Right lobe of liver (tissue), 4 donors: ENCODE data around the gene SGSH.

Source experiments
- POLR2A ChIP-seq: fragments of 450-650 bp; IDR thresholded peaks from one replicate; pipeline ENCODE4 v1.6.1; 2017; ENCODE audit warnings: antibody characterized with exemption, mild to moderate bottlenecking
- TF ChIP-seq, protein P1 (sequence below), 4 donors: fragments of 200-600 bp in 3 of 4; fragments of 450-650 bp in 1 of 4; IDR thresholded peaks; one replicate each; pipeline versions ENCODE4 v1.5.1 to v1.8.0; 2016 to 2022; ENCODE audit warnings: antibody characterized with exemption in 4 of 4, mild to moderate bottlenecking in 2 of 4
- donor health status: DM: no; HTN: no; CAD: no.
- donor health status: DM: no; HTN: no; CAD: no.
- donor health status: DM: no; HTN: yes; CAD: no.

DNA sequence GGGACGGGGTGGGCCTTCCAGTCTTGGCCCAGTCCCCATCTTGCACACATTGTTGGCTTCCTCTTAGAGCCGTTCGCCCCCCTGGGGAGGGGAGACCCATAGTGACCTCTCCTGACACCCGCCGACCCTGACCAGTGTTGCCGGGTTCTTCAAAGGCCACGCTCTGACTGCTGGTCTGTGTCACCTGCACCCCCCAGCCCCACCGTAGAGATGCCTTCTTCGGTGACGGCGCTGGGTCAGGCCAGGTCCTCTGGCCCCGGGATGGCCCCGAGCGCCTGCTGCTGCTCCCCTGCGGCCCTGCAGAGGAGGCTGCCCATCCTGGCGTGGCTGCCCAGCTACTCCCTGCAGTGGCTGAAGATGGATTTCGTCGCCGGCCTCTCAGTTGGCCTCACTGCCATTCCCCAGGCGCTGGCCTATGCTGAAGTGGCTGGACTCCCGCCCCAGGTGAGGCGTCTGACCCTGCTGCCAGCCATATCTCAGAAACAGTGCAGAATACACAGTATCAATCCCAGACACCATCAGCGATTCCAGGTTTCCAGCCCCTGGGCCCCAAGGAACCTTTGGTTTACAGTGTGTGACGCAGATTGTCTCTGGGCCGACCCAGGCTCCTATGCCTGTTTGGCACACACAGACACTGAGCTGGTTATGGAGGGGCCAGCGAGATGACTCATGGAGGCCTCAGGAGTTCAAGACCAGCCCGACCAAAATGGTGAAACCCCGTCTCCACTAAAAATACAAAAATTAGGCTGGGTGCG, 1.4 kb upstream of the SGSH start:
- TF ChIP-seq, protein P1, sequence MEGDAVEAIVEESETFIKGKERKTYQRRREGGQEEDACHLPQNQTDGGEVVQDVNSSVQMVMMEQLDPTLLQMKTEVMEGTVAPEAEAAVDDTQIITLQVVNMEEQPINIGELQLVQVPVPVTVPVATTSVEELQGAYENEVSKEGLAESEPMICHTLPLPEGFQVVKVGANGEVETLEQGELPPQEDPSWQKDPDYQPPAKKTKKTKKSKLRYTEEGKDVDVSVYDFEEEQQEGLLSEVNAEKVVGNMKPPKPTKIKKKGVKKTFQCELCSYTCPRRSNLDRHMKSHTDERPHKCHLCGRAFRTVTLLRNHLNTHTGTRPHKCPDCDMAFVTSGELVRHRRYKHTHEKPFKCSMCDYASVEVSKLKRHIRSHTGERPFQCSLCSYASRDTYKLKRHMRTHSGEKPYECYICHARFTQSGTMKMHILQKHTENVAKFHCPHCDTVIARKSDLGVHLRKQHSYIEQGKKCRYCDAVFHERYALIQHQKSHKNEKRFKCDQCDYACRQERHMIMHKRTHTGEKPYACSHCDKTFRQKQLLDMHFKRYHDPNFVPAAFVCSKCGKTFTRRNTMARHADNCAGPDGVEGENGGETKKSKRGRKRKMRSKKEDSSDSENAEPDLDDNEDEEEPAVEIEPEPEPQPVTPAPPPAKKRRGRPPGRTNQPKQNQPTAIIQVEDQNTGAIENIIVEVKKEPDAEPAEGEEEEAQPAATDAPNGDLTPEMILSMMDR (IDR thresholded peaks at IDR 0.05) = no peak
- no peak for TF ChIP-seq POLR2A
